Mucosa of gallbladder (tissue), 1 donor: ENCODE data around the gene PSMB1. TPM values are rescaled to one million over a fixed set of nuclear protein-coding genes. Genes with fewer than 3 reads are reported as not detected.
A peak's percentile ranks its signal among the peaks of the same experiment; 100 is the strongest.

Source experiments
- DNase-seq: peaks from one replicate; pipeline ENCODE4 v3.0.0-alpha.2; 2020; ENCODE audit warnings: low spot score
- total RNA-seq: library from RNA; stranded (reverse); gene quantifications from one replicate; pipeline ENCODE4 v1.2.1, GENCODE V29; 2021
- donor health status: DM: no; HTN: no; CAD: no.

The PSMB1 gene
- total RNA-seq, result 109 TPM

- DNase-seq, result peak; percentile 94
Measured at GRCh38 chr6:170552765-170553533, at the start of gene PSMB1. Gene PSMB1 (minus strand): TSS chr6:170553307. CDS start chr6:170553242, 65 bp downstream.

GRCh38 chr6:170597278-170597677 is 44.2 kb upstream of the PSMB1 start:
- no peak for DNase-seq

- DNase-seq, result no peak
Measured at GRCh38 chr6:170596426-170596825, 43.3 kb upstream of the PSMB1 start.

- no peak for DNase-seq
Measured at GRCh38 chr6:170590725-170591124, 37.6 kb upstream of the PSMB1 start.

GRCh38 chr6:170584954-170585498 is 31.9 kb upstream of the PSMB1 start:
- no peak for DNase-seq

- DNase-seq, result peak; percentile 93
Measured at GRCh38 chr6:170584181-170584953, 31.3 kb upstream of the PSMB1 start, which contains the start of gene PDCD2. Gene PDCD2 (minus strand): TSS chr6:170584637. CDS start chr6:170584581, 56 bp downstream.

GRCh38 chr6:170583756-170584180 is 30.7 kb upstream of the PSMB1 start:
- no peak for DNase-seq

GRCh38 chr6:170578909-170579308 is 25.8 kb upstream of the PSMB1 start:
- no peak for DNase-seq

- DNase-seq, result no peak
Measured at GRCh38 chr6:170575250-170575649, 22.1 kb upstream of the PSMB1 start.

- no peak for DNase-seq
Measured at GRCh38 chr6:170572704-170573466, 19.8 kb upstream of the PSMB1 start.

- DNase-seq, result no peak
Measured at GRCh38 chr6:170564936-170565530, 11.9 kb upstream of the PSMB1 start.

GRCh38 chr6:170561555-170561954 is 8.4 kb upstream of the PSMB1 start:
- peak; percentile 11 for DNase-seq

- no peak for DNase-seq
Measured at GRCh38 chr6:170555305-170555704, 2.2 kb upstream of the PSMB1 start.

- no peak for DNase-seq
Measured at GRCh38 chr6:170554796-170555137, 1.7 kb upstream of the PSMB1 start.

- peak; percentile 98 for DNase-seq
Measured at GRCh38 chr6:170554013-170554795, 1.1 kb upstream of the PSMB1 start, which contains the start of gene TBP. Gene TBP (plus strand): TSS chr6:170554369. CDS start chr6:170557030, 2,661 bp downstream.

GRCh38 chr6:170553534-170554012 is 466 bp upstream of the PSMB1 start:
- DNase-seq, result peak; percentile 26

- DNase-seq, result no peak
Measured at GRCh38 chr6:170545405-170545804, 7.7 kb downstream of the PSMB1 start.

- no peak for DNase-seq
Measured at GRCh38 chr6:170542031-170542719, 10.9 kb downstream of the PSMB1 start.

- no peak for DNase-seq
Measured at GRCh38 chr6:170537329-170537728, 15.8 kb downstream of the PSMB1 start.

GRCh38 chr6:170536671-170537070 is 16.4 kb downstream of the PSMB1 start:
- no peak for DNase-seq
